Transverse colon (tissue), 4 donors: ENCODE results near the gene DOCK8. TPM values are rescaled to one million over a fixed set of nuclear protein-coding genes. Genes with fewer than 3 reads are reported as not detected.

Experiments used
- DNase-seq: peaks from one replicate; pipeline ENCODE4 v3.0.0-alpha.2; 2019
- H3K27ac ChIP-seq, 4 donors: fragments of 200-600 bp; sonication (generic); 2 replicates each; pipeline ENCODE4 v1.5.1; 2016 to 2018; ENCODE audit warnings: inconsistent platforms in 4 of 4
- H3K27me3 ChIP-seq: fragments of 200-600 bp; sonication (generic); 2 replicates; pipeline ENCODE4 v1.5.1; 2017; ENCODE audit warnings: inconsistent platforms
- H3K36me3 ChIP-seq, 4 donors: fragments of 200-600 bp; sonication (generic); 2 replicates each; pipeline ENCODE4 v1.5.1; 2017 to 2019; ENCODE audit warnings: inconsistent platforms in 4 of 4
- H3K4me1 ChIP-seq, 4 donors: fragments of 200-600 bp; sonication (generic); 2 replicates each; pipeline ENCODE4 v1.5.1; 2017 to 2020; ENCODE audit warnings: inconsistent platforms in 4 of 4
- H3K4me3 ChIP-seq, 4 donors: fragments of 200-600 bp; sonication (generic); 1 replicate in 1 of 4; 2 replicates in 3 of 4; pipeline versions ENCODE4 v1.5.1 to v1.6.1; 2017 to 2019; ENCODE audit warnings: inconsistent platforms in 4 of 4
- H3K9me3 ChIP-seq, 2 donors: fragments of 200-600 bp; sonication (generic); 2 replicates each; pipeline ENCODE4 v1.5.1; 2017 to 2019; ENCODE audit warnings: inconsistent platforms in 2 of 2
- CTCF ChIP-seq, 5 experiments: fragments of 200-600 bp in 3 of 5; fragments of 450-650 bp in 2 of 5; sonication (generic) in 3 of 5; IDR thresholded peaks; 1 replicate in 2 of 5; 2 replicates in 3 of 5; pipeline ENCODE4 v1.5.1; 2016 to 2017; ENCODE audit warnings: antibody characterized with exemption in 5 of 5, inconsistent platforms in 3 of 5, mild to moderate bottlenecking in 2 of 5, moderate library complexity in 1 of 5
- EP300 ChIP-seq: sonication (generic); formaldehyde crosslinking; IDR thresholded peaks from one replicate; pipeline ENCODE4 v1.6.1; 2017; ENCODE audit warnings: antibody characterized with exemption, low read depth
- POLR2A ChIP-seq: fragments of 450-650 bp; IDR thresholded peaks from one replicate; pipeline ENCODE4 v1.6.1; 2016; ENCODE audit warnings: antibody characterized with exemption, mild to moderate bottlenecking, moderate library complexity
- POLR2AphosphoS5 ChIP-seq, 3 donors: sonication (generic); formaldehyde crosslinking; IDR thresholded peaks; one replicate each; pipeline ENCODE4 v1.6.1; 2016; ENCODE audit warnings: antibody characterized with exemption in 3 of 3
- WGBS, 2 donors: methylation state at CpG; one replicate each; pipeline ENCODE4 v1.1.5; 2018; ENCODE audit warnings: low coverage in 1 of 2; 5-methylcytosine and 5-hydroxymethylcytosine counted together
- in situ Hi-C, 4 donors: fragments of 200-750 bp; cut with MboI; loops; one replicate each; pipeline versions ENCODE4 v1.15.0 to v1.15.1; 2017; ENCODE audit warnings: low sequenced_read_pairs in 3 of 4, low pct_ligation_motif_present in 1 of 4, low pct_unique_long_range_greater_than_20kb in 1 of 4
- intact Hi-C: fragments of 100-400 bp; cut with DNase I; formaldehyde crosslinking; loops from one replicate; pipeline ENCODE4 v1.15.1; 2023; ENCODE audit warnings: low total_unique reads
- total RNA-seq, 4 donors: library from RNA; depleted of rRNA; stranded (reverse); fragments of >200 nt; gene quantifications; one replicate each; pipeline ENCODE4 v1.1.0, GENCODE V29; 2016

DOCK8 gene
- total RNA-seq, 4 donors from 2014 or later, result 11.2 to 59.5 (median 14.7) TPM

- Histone ChIP-seq H3K36me3 (no peaks in the 10 kb centered on the region), H3K27me3 (no peaks in the 10 kb centered on the region), H3K27ac (no peak overlapping the region), H3K4me1 (no peaks in the 10 kb centered on the region), H3K4me3 (no peak overlapping the region), H3K9me3 (no peaks in the 10 kb centered on the region)
- in situ Hi-C loops, result no loop called here
- intact Hi-C loops, result no loop called here
- DNase-seq, result no peak
- no peak for TF ChIP-seq POLR2A
- no peak for TF ChIP-seq EP300
- no peak for TF ChIP-seq POLR2AphosphoS5 (IDR thresholded peaks at IDR 0.05)
- TF ChIP-seq CTCF (IDR thresholded peaks at IDR 0.05), result no peak
- WGBS, 2 donors, result 72 to 75% methylated on average over 3 of the region's 3 CpGs
Observed at GRCh38 chr9:253539-253938, 38.9 kb downstream of the DOCK8 start.

- no peak overlapping the region for H3K4me3 ChIP-seq
- WGBS, 2 donors, result 83 to 89% methylated on average over 2 to 4 of the region's 4 CpGs
Observed at GRCh38 chr9:254516-254915, 39.9 kb downstream of the DOCK8 start.

GRCh38 chr9:257957-258356 is 43.3 kb downstream of the DOCK8 start:
- H3K27ac ChIP-seq, result no peak overlapping the region
- H3K36me3 ChIP-seq, result no peaks in the 10 kb centered on the region
- H3K9me3 ChIP-seq, result no peaks in the 10 kb centered on the region
- no peak for DNase-seq
- H3K4me3 ChIP-seq, result no peak overlapping the region
- no peaks in the 10 kb centered on the region for H3K27me3 ChIP-seq
- intact Hi-C loops (no loop called here), in situ Hi-C loops (no loop called here)
- no peaks in the 10 kb centered on the region for H3K4me1 ChIP-seq
- TF ChIP-seq CTCF (IDR thresholded peaks at IDR 0.05) (no peak), POLR2A (no peak), POLR2AphosphoS5 (IDR thresholded peaks at IDR 0.05) (no peak), EP300 (no peak)
- WGBS, 2 donors, result 52% methylated on average over 1 of the region's 1 CpG; no CpG with 5 or more reads in 1 of the 2 donors

More at GRCh38 chr9:254516-254915, 39.9 kb downstream of the DOCK8 start:
- H3K27ac ChIP-seq, result no peak overlapping the region
- H3K36me3 ChIP-seq, result no peaks in the 10 kb centered on the region
- intact Hi-C loops, result no loop called here
- no peaks in the 10 kb centered on the region for H3K9me3 ChIP-seq
- no peaks in the 10 kb centered on the region for H3K27me3 ChIP-seq
- in situ Hi-C loops, result no loop called here
- H3K4me1 ChIP-seq, result no peaks in the 10 kb centered on the region
- DNase-seq, result no peak
- TF ChIP-seq POLR2AphosphoS5 (IDR thresholded peaks at IDR 0.05) (no peak), POLR2A (no peak)

GRCh38 chr9:259405-260404 is 45.0 kb downstream of the DOCK8 start:
- Histone ChIP-seq H3K27ac (no peak overlapping the region), H3K36me3 (no peaks in the 10 kb centered on the region), H3K9me3 (no peaks in the 10 kb centered on the region), H3K27me3 (no peaks in the 10 kb centered on the region), H3K4me3 (no peak overlapping the region), H3K4me1 (no peaks in the 10 kb centered on the region)
- intact Hi-C loops (no loop called here), in situ Hi-C loops (no loop called here)
- WGBS, 2 donors, result 76 to 81% methylated on average over 2 of the region's 2 CpGs
- TF ChIP-seq CTCF (IDR thresholded peaks at IDR 0.05) (no peak), POLR2A (no peak), POLR2AphosphoS5 (IDR thresholded peaks at IDR 0.05) (no peak), EP300 (no peak)
- no peak for DNase-seq
